GM19351 (cell line): ENCODE results near the gene RAB42.
"Not testable (repeated sequence)": the region's sequence is repeated elsewhere in the genome, so short reads cannot be mapped to it uniquely, and the experiment has no call there.

ENCODE experiments used
- ATAC-seq: cut with Tn5 transposase; IDR thresholded peaks from one replicate; pipeline ENCODE4 v1.9.1; 2021; ENCODE audit warnings: mild to moderate bottlenecking, moderate library complexity; ENCODE audit not compliant: unreplicated experiment

RAB42 gene, protein sequence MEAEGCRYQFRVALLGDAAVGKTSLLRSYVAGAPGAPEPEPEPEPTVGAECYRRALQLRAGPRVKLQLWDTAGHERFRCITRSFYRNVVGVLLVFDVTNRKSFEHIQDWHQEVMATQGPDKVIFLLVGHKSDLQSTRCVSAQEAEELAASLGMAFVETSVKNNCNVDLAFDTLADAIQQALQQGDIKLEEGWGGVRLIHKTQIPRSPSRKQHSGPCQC

DNA sequence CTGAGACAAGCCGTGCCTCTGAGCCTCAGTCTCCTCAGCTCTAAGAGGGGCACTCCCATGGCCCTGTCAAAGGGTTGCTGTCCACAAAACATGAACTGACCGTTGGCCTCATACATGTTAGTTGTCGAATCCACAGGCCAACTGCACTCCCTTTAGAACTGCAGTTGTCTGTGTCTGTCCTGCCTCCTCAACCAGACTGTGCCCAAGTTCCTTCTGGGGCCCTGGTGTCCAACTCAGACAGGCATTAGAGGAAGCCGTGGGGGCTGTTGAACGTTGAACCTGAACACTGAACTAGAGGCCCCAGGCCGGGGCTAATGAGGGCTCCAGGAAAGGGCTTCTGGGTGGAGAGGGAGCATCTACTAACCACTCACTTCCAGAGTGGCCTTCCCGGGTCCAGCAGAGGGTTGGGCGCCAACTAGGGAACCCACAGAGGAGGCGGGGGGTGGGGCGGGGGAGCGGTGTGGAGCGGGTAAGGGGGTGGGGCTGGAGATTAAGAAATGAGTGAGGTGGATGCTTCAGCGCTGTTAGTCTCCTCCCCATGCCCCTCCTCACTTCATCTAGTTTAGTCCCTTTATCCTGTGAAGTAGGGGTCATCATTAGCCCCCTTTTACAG, at the start of gene RAB42:
RAB42 (plus strand) TSS at position 558 of the 613 bp plus-strand sequence. CDS start 247 bp downstream, outside the sequence.
- no peak for ATAC-seq

DNA sequence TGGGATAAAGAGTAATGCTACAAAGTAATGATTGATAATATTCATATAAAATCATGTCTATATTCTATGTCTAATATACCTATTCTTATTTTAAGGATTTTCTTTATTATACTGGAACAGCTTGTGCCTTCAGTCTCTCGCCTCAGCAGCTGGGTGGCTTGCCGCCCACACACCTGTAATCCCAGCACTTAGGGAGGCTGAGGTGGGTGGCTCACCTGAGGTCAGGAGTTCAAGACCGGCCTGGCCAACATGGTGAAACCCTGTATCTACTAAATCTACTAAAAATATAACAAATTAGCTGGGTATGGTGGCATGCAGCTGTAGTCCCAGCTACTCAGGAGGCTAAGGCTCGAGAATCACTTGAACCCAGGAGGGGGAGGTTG, 46.8 kb upstream of the RAB42 start:
- no peak for ATAC-seq

DNA sequence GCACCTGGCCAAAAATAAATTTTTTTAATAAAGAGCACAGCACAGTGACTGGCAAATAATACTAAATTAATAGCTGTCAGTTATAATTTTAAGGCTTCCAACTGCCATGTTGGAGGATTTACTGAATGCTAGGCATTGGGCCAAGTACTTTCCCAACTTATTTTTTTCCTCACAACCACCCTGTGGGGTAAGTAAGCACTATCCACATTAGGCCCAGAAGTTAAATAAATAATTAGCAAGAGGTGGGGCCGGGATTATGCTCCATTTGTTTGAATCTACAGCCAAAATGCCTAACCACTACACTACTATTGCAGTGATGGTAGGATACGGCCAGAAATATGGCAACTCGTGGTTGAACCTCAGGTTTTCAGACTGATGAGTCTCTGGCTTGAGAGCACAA, 43.7 kb upstream of the RAB42 start:
- ATAC-seq, result no peak

DNA sequence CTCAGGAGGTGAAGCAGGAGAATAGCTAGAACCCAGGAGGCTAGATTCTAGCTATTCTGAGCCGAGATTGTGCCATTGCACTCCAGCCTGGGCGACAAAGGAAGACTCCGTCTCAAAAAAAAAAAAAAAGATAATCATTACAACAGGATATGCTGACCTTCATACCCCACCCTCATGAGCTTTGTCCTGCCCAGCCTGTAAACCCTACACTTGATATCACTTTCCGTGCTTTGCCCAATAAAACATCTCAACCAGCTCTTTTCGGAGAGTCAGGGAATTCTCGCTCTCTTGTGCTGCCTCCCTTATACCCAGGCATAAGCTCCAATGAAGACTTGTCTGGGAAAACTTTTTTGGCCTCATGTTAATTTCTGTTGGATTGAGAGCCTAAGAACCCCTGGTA, 40.7 kb upstream of the RAB42 start:
- no peak for ATAC-seq

DNA sequence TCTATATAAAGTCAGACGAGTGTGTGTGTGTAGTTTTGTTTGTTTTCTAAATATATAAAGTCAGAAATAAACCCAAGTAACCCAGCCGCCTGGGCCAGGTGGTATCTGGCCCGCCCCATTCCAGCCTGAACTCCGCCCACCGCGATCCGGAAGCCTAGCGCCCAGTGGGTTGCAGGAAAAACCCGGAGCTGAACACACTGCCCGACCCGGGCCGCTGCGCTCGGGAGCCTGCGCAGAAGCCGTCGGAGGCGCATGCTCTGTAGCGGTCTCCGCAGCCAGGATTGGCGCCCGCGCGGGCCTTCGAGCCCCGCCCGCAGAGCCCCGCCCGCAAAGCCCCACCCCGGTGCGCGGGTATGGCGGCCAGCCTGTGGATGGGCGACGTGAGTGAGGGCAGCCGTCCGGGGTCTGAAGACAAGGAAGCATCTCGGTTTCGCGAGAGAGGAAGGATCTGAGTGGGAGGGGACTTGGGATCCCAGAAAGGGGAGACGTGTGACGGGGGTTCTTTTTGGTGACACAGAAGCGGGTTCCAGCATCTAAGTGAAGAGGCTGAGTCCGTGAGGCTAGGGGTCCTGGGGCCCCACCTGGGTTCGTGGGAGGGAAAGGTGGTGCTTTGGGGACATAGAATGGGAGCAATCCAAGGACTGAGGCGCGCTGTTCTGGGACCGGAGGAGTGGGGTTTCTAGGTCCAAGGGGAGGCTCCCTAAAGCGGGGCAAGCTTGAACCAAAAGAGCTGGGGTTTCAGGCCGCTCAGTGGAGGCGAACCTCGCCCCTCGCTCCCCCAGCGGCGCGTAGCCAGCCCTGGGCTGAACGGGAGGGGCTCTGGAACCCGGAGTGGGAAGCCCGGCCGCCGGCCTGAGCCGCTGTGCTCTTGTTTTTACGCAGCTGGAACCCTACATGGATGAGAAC, 39.1 kb upstream of the RAB42 start, which contains the start of gene TRNAU1AP:
TRNAU1AP (plus strand) TSS at position 328 of the 906 bp plus-strand sequence; CDS start at position 354, 26 bp downstream.
- peak; percentile 90 for ATAC-seq

DNA sequence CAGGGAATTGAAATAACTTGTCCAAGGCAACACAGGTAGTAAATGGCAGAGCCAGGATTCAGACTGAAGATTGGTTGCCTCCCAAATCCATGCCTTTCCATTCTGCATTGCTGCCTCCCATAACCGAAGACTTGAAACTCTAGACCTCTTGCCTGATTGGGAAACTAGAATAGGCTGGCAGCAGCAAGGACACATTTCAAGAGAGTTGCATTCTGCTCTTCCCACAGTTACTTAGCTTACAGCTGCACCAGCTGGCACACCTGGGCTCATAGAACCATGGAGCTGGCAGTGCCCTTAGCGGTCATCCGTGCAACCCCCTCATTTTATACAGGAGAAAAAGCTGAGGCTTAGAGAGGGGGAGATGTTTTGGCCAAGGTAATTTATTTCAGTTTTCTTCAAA, 31.2 kb upstream of the RAB42 start:
- ATAC-seq, result no peak

DNA sequence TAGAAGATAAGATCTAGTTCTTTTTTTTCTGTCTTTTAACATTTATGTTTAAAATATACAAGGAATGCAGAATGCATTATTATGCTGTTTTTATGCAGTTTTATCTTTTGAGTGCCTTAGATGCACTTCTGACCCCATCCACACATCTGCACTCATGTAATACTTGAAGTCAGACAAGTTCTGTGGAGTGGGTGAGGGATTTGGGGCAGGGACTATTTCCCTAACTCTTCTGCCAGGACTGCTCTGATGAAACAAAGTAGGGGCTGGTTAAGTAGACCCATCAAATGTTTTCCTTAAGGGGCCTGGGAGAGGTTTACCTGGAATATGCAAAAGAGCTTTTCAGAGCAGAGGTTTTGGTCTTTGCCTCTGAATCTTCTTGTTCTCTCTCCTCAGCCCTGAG, 27.8 kb upstream of the RAB42 start:
- no peak for ATAC-seq

DNA sequence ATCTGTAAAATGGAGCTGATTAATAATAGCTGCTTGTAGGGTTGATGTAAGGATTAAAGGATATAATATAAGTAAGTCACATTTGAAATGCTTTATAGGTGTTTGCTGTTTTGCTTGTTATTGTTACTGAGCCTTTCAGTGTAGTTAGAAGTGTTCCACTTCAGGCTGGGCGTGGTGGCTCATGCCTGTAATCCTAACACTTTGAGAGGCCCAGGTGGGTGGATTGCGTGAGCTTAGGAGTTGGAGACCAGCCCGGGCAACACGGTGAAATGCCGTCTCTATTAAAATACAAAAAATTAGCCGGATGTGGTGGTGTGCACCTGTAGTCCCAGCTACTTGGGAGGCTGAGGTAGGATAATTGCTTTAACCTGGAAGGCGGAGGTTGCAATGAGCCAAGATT, 27.0 kb upstream of the RAB42 start:
- ATAC-seq, result no peak

DNA sequence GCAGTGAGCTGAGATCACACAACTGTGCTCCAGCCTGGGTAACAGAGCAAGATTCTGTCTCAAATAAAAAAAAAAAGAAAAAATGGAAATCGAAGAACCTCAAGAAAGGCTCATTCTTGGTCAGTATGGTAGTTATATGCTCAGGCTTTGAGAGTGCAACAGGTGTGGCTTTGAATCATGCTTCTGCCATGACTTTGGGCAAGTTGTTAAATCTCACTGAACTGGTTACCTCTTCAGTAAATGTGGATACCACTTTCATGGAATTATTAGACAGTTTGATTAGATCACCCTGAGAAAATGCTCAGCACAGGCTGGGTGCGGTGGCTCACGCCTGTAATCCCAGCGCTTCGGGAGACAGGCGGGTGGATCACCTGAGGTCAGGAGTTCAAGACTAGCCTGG, 26.3 kb upstream of the RAB42 start:
- no peak for ATAC-seq

DNA sequence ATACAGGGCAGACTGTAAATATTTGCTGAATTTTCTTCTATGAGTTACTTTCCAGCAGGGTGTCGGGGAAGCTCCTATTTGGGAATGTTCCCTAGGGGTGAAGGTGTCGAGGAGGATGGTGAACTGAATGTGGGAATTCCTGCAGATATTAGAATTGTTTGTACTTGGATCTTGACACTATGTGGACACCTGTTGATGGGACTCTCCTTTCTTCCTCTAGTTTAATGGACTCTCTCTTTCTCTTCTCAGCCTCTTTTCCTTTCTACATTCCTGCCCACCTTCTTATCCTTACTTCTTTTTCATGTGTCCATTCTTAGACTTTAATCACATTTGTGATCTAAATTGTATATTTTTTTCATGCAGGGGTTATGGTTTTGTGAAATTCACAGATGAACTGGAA, 25.1 kb upstream of the RAB42 start:
- no peak for ATAC-seq

DNA sequence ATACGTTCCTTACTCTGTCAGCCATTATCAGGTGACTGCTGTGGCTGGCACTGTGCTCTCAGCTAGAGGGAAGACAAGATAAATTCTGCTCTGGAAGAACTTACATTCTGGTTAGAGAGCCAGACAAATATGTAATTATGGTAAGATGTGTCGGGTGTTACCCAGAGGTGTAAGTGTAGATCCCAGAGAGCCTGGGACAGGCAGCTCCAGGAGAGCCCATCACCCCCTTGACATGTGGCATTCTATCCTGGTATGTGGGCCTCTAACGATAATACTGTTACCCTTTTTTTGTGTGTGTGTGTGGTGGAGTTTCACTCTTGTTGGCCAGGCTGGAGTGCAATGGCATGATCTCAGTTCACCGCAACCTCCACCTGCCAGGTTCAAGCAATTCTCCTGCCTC, 20.2 kb upstream of the RAB42 start:
- ATAC-seq, result no peak

DNA sequence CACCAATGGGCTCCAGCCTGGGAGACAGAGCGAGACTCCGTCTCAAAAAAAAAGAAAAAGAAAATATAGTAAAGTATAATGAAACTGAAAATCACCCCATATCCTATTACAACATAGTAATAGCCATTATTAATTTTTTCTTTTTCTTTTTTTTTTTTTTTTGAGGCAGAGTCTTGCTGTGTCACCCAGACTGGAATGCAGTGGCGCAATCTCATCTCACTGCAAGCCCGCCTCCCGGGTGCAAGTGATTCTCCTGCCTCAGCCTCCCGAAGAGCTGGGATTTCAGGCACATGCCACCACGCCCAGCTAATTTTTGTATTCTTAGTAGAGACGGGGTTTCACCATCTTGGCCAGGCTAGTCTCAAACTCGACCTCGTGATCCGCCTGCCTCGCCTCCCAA, 19.2 kb upstream of the RAB42 start:
- ATAC-seq, result not testable (repeated sequence)

DNA sequence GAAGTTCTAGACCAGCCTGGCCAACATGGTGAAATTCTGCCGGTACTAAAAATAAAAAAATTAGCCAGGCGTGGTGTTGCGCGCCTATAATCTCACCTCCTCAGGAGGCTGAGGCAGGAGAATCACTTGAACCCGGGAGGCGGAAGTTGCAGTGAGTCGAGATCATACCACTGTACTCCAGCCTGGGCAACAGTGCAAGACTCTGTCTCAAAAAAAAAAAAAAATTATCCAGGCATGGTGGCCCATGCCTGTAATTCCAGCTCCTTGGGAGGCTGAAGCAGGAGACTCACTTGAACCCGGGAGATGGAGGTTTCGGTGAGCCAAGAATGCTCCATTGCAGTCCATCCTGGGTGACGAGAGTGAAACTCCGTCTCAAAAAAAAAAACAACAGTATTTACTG, 18.5 kb upstream of the RAB42 start:
- no peak for ATAC-seq

DNA sequence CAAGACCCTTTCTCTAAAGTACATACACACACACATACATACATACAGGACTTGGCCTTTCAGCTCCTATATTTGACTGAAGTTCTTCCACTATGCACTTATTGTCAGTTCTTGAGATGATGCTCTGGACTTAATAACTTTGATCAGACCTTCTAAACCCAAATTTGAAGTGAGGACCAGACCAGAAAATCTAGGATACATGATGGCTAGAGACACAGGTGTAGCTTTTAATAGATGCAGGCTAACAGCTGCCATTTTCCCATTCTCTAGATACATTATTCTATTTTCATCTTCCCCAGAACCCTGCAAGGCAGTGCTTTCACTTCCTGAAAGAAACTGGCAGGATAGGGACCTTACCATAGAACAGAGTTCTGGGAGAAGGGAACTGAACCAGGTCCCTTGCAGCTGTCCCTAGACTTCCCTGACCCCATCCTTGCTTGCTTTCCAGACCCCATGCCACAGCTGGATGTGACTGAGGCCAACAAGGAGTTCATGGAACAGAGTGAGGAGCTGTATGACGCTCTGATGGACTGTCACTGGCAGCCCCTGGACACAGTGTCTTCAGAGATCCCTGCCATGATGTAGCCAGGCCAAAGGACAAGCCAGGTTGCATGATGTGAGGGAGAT, 14.9 kb upstream of the RAB42 start:
- no peak for ATAC-seq

DNA sequence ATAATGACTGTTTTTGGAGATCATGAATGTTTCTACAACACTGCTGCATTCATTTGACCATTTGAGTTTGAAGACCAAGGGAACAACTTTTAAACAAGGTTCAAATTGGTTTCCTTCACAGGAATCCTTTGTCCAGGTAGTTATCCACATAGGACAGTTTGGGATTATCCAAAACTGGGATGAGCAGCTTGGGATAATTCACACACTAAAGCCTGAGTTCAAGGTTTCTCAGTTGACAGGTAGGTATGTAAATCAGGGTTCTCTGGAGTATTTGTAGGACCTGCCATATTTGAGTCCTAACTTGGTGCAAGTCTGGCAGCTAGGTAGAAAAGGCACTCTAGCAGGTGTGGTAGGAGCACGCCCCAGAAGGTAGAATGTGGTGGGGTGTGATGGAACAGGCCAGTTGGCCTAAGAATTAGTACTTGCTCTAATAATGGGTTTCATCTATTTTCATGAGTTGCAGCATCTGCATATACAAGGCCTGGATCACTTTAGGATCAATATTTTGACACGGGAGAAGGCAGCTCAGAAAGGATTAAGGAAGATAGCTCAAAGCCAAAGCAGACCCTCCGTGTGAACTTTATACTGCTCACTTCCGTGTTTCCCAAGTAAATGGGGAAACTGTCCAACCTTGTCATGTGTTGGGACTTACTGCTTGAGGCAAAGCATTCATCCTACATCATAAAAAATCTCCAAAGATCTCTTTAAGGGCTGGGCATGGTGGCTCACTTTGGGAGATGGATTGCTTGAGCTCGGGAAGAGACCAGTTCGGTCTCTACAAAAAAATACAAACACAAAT, 14.1 kb upstream of the RAB42 start:
- ATAC-seq, result no peak

DNA sequence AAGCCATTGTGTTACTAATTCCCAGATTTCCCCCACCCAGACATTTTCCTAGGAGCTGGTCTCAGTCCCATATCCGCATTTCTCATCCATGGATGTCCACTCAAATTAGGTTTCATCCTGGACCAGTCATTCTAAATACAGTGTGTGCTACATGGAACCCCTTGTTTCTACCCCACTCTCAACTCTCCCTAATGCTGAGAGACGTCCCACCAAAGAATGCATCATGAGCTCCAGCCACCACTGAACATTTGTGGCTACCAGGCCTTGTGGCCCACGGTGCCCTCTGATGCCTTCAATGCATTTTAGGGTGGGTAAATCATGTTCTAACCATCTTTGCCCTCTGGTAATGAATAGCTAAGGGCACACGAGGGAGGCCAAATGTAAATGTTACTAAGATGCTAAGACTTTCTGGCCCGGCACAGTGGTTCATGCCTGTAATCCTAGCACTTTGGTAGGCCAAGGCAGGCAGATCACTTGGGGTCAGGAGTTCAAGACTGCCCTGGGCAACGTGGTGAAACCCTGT, 13.3 kb upstream of the RAB42 start:
- ATAC-seq, result no peak

DNA sequence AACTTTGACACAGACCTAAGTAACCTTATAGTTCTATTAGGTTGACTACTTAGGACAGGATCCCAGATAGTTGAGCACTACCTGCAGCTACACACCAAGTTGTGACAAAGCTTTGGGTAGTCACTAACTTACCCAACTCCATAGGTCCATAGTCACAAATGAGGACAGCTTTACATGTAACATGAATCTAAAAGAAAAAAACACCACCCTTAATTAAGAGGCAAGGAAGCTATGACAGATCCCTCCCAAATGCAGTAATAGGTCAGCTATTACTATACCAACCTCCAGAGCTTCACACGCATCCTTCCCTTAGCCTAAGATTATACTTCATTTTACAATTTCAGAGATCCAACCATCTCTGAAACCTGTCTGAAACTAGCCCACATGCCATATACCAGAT, 12.7 kb upstream of the RAB42 start:
- no peak for ATAC-seq

DNA sequence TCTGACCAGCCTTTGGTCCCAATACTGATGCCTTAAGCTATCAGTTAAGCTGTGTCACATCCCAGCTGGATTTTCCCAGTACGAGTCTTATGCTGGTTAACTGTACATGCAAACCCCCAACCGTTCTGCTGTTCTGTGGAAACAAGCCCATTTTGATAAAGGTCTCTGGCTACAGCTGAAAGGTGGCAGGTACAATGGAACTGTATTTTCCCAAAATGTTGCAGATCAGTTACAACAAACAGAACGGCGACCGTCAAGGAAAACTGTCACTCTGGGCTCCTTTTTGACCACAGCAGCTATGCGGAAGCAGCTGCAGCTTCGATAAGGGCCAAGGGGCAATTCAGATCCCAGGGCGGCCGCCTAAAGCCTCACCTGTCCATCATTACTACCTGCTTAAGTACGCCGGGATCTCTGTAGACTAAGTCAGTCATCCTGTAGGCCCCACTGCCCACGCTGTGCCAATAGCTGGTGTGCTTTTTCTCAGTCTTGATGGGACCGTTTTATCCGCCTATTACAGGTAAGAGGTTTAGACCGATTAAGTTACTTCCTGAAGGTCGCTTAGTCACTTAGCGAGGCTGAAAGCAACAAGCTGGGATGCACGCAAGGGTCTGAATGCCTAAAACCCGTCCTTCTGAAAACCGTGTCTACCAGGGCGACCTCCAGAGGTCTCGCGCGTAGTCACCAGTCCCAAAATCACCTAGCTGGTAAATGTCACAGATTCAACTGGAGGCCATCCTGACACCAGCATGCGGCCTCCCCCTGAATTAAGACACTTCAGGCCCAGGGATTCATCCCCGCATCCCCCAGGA, 11.1 kb upstream of the RAB42 start:
- peak; percentile 29 for ATAC-seq

DNA sequence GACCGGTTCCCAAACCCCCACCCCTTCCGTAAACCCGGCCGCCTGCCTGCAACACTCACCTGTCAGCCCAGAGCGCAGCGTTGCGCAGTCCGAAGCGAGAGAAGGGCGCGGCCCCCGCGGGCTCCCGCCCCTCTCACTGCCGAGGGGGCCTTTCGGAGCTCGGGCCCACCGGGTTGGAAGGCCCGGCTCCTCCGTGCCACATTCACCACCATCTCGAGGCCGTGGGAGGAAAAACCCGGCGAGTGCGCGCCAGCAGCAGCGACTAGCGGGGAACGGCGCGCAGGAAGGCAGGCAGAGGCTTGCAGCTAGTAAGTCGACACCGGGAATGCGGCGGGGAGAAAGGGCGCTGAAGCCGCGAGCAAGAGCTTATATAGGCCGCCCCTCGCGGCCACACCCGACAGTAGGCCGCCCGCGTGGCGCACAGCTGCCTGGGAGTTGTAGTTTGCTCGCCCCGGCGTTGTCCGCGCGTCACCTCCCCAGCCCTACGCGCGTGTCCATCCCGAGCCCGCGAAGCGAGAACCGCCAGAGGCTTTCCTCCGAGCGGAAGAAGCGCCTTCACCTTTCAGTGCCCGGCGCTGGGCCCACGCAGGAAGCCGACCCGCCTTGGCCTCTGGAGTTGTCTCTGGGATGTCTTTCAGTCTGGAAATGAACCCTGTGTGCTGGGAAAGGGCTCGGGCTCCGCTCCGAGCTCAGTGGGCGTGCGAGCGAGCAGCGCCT, 10.4 kb upstream of the RAB42 start:
- ATAC-seq, result peak; percentile 81
